Trophoblast cell (in vitro differentiated cells and primary cell): ENCODE results near the gene SIL1.
"Not testable (repeated sequence)": the region's sequence is repeated elsewhere in the genome, so short reads cannot be mapped to it uniquely, and the experiment has no call there.

Source experiments
- DNase-seq, 2 donors: peaks; one replicate each; pipeline ENCODE4 v3.0.0-alpha.2; 2016
- H2AFZ ChIP-seq: 2 replicates; pipeline ENCODE4 v1.6.1; 2013; ENCODE audit warnings: low read length, moderate library complexity, mild to moderate bottlenecking; ENCODE audit not compliant: insufficient read depth, poor library complexity
- H2AK5ac ChIP-seq: 2 replicates; pipeline ENCODE4 v1.6.1; 2013; ENCODE audit warnings: mild to moderate bottlenecking, low read length
- H2BK120ac ChIP-seq: 2 replicates; pipeline ENCODE4 v1.6.1; 2013; ENCODE audit warnings: low read length, mild to moderate bottlenecking, moderate library complexity; ENCODE audit not compliant: insufficient read depth, poor library complexity
- H2BK12ac ChIP-seq: 2 replicates; pipeline ENCODE4 v1.6.1; 2013; ENCODE audit warnings: mild to moderate bottlenecking, low read length, moderate library complexity
- H2BK5ac ChIP-seq: 2 replicates; pipeline ENCODE4 v1.6.1; 2013; ENCODE audit warnings: low read length, low read depth, moderate library complexity, mild to moderate bottlenecking; ENCODE audit not compliant: poor library complexity
- H3K14ac ChIP-seq: 2 replicates; pipeline ENCODE4 v1.6.1; 2013; ENCODE audit warnings: mild to moderate bottlenecking, low read length
- H3K18ac ChIP-seq: 2 replicates; pipeline ENCODE4 v1.6.1; 2013; ENCODE audit warnings: mild to moderate bottlenecking, low read length
- H3K23ac ChIP-seq: 2 replicates; pipeline ENCODE4 v1.6.1; 2013; ENCODE audit warnings: low read length
- H3K27ac ChIP-seq: 2 replicates; pipeline ENCODE4 v1.5.1; 2013; ENCODE audit warnings: low read depth, mild to moderate bottlenecking, inconsistent platforms, low read length, moderate library complexity
- H3K27me3 ChIP-seq: 2 replicates; pipeline ENCODE4 v1.6.1; 2013; ENCODE audit warnings: inconsistent platforms, mild to moderate bottlenecking, low read length, moderate library complexity; ENCODE audit not compliant: insufficient read depth
- H3K36me3 ChIP-seq, 2 experiments: 1 replicate in 1 of 2; 2 replicates in 1 of 2; pipeline ENCODE4 v1.6.1; 2013; ENCODE audit warnings: low read length in 2 of 2, mild to moderate bottlenecking in 2 of 2, moderate library complexity in 1 of 2; ENCODE audit not compliant: insufficient read depth in 2 of 2, control insufficient read depth in 1 of 2
- H3K4ac ChIP-seq: 2 replicates; pipeline ENCODE4 v1.6.1; 2013; ENCODE audit warnings: low read depth, mild to moderate bottlenecking, low read length, moderate library complexity
- H3K4me1 ChIP-seq, 2 experiments: 1 replicate in 1 of 2; 2 replicates in 1 of 2; pipeline ENCODE4 v1.6.1; 2013; ENCODE audit warnings: low read length in 2 of 2, mild to moderate bottlenecking in 2 of 2, moderate library complexity in 1 of 2; ENCODE audit not compliant: insufficient read depth in 2 of 2, control insufficient read depth in 1 of 2
- H3K4me2 ChIP-seq: 2 replicates; pipeline ENCODE4 v1.6.1; 2013; ENCODE audit warnings: inconsistent platforms, mild to moderate bottlenecking, low read length, moderate library complexity
- H3K4me3 ChIP-seq: 2 replicates; pipeline ENCODE4 v1.5.1; 2013; ENCODE audit warnings: mild to moderate bottlenecking, low read depth, low read length, inconsistent platforms
- H3K79me1 ChIP-seq: one replicate; pipeline ENCODE4 v1.6.1; 2013; ENCODE audit warnings: low read length
- H3K79me2 ChIP-seq: 2 replicates; pipeline ENCODE4 v1.6.1; 2013; ENCODE audit warnings: low read length, mild to moderate bottlenecking; ENCODE audit not compliant: control insufficient read depth, insufficient read depth, poor library complexity
- H3K9ac ChIP-seq: 2 replicates; pipeline ENCODE4 v1.6.1; 2013; ENCODE audit warnings: mild to moderate bottlenecking, low read length
- H3K9me3 ChIP-seq: 2 replicates; pipeline ENCODE4 v1.6.1; 2013; ENCODE audit warnings: low read depth, mild to moderate bottlenecking, control low read depth, inconsistent platforms, low read length; ENCODE audit not compliant: insufficient read depth
- H4K12ac ChIP-seq: 2 replicates; pipeline ENCODE4 v1.6.1; 2013; ENCODE audit warnings: low read depth, mild to moderate bottlenecking, low read length, moderate library complexity
- H4K8ac ChIP-seq: 2 replicates; pipeline ENCODE4 v1.6.1; 2013; ENCODE audit warnings: low read depth, mild to moderate bottlenecking, low read length, moderate library complexity
- H4K91ac ChIP-seq: one replicate; pipeline ENCODE4 v1.6.1; 2013; ENCODE audit warnings: low read depth, mild to moderate bottlenecking, low read length, moderate library complexity
- WGBS: extraction: QIAGEN DNeasy Blood & Tissue Kit; methylation state at CpG from one replicate; pipeline ENCODE4 v1.1.7; 2013; ENCODE audit warnings: missing lambda C conversion rate; ENCODE audit not compliant: insufficient read length, insufficient coverage; ENCODE audit errors: extremely low coverage; 5-methylcytosine and 5-hydroxymethylcytosine counted together

Gene SIL1

GRCh38 chr5:138921362-138921761 is 276.8 kb downstream of the SIL1 start:
- not testable (repeated sequence) for H4K12ac ChIP-seq, H2BK12ac ChIP-seq, H3K9ac ChIP-seq, DNase-seq, H3K27ac ChIP-seq, H3K4ac ChIP-seq, H3K14ac ChIP-seq, H3K27me3 ChIP-seq, H3K79me1 ChIP-seq, H2BK5ac ChIP-seq, H4K8ac ChIP-seq, H3K18ac ChIP-seq, H4K91ac ChIP-seq, H3K79me2 ChIP-seq, H2BK120ac ChIP-seq, H2AFZ ChIP-seq, H3K23ac ChIP-seq, H2AK5ac ChIP-seq, H3K4me1 ChIP-seq, H3K4me3 ChIP-seq, H3K4me2 ChIP-seq, H3K9me3 ChIP-seq
- peaks cover 23 to 33% of the 10 kb centered on the region in 2 experiments for H3K36me3 ChIP-seq
- no CpG with 5 or more reads among the region's 2 CpGs for WGBS

GRCh38 chr5:138920181-138920580 is 278.0 kb downstream of the SIL1 start:
- H2BK120ac ChIP-seq = no peak overlapping the region
- no peak overlapping the region for H3K4me2 ChIP-seq
- no peaks in the 10 kb centered on the region for H3K79me2 ChIP-seq
- H2AFZ ChIP-seq = no peak overlapping the region
- H3K79me1 ChIP-seq = no peaks in the 10 kb centered on the region
- no peak overlapping the region for H2BK5ac ChIP-seq
- H2AK5ac ChIP-seq = no peak overlapping the region
- H4K8ac ChIP-seq = no peak overlapping the region
- peaks cover 2% of the 10 kb centered on the region for H3K9me3 ChIP-seq
- H3K23ac ChIP-seq = no peak overlapping the region
- H3K9ac ChIP-seq = no peak overlapping the region
- no peak overlapping the region for H3K18ac ChIP-seq
- no peak for DNase-seq
- H2BK12ac ChIP-seq = no peak overlapping the region
- H3K27ac ChIP-seq = no peak overlapping the region
- H4K91ac ChIP-seq = no peak overlapping the region
- H3K4ac ChIP-seq = no peak overlapping the region
- H3K14ac ChIP-seq = no peak overlapping the region
- no peaks in the 10 kb centered on the region for H3K4me1 ChIP-seq
- H4K12ac ChIP-seq = no peak overlapping the region
- peaks cover 14 to 23% of the 10 kb centered on the region in 2 experiments for H3K36me3 ChIP-seq
- H3K27me3 ChIP-seq = no peaks in the 10 kb centered on the region
- no CpG with 5 or more reads among the region's 8 CpGs for WGBS
- no peak overlapping the region for H3K4me3 ChIP-seq

- H2AK5ac ChIP-seq = no peak overlapping the region
- H3K9me3 ChIP-seq = no peaks in the 10 kb centered on the region
- H3K4me3 ChIP-seq = no peak overlapping the region
- peaks cover 12 to 18% of the 10 kb centered on the region in 2 experiments for H3K36me3 ChIP-seq
- no peaks in the 10 kb centered on the region for H3K4me1 ChIP-seq
- H3K4ac ChIP-seq = no peak overlapping the region
- H3K79me2 ChIP-seq = no peaks in the 10 kb centered on the region
- no peak overlapping the region for H3K14ac ChIP-seq
- no CpG with 5 or more reads among the region's 4 CpGs for WGBS
- no peak overlapping the region for H3K4me2 ChIP-seq
- H3K9ac ChIP-seq = no peak overlapping the region
- no peak overlapping the region for H2AFZ ChIP-seq
- no peak overlapping the region for H2BK12ac ChIP-seq
- H2BK120ac ChIP-seq = no peak overlapping the region
- H3K27me3 ChIP-seq = no peaks in the 10 kb centered on the region
- H4K12ac ChIP-seq = no peak overlapping the region
- H3K23ac ChIP-seq = no peak overlapping the region
- no peak for DNase-seq
- H4K91ac ChIP-seq = no peak overlapping the region
- H3K18ac ChIP-seq = no peak overlapping the region
- H2BK5ac ChIP-seq = no peak overlapping the region
- H3K79me1 ChIP-seq = no peaks in the 10 kb centered on the region
- no peak overlapping the region for H4K8ac ChIP-seq
- H3K27ac ChIP-seq = no peak overlapping the region
Observed at GRCh38 chr5:138918686-138919085, 279.5 kb downstream of the SIL1 start.

- Histone ChIP-seq H3K23ac (no peak overlapping the region), H3K9ac (no peak overlapping the region), H3K4me1 (no peaks in the 10 kb centered on the region), H3K79me1 (no peaks in the 10 kb centered on the region), H3K18ac (no peak overlapping the region), H2BK12ac (no peak overlapping the region), H2BK120ac (no peak overlapping the region), H3K4me3 (no peak overlapping the region), H3K36me3 (peaks cover 12 to 15% of the 10 kb centered on the region in 2 experiments), H4K8ac (no peak overlapping the region), H3K9me3 (no peaks in the 10 kb centered on the region), H2AK5ac (no peak overlapping the region), H3K27ac (no peak overlapping the region), H3K27me3 (no peaks in the 10 kb centered on the region), H2AFZ (no peak overlapping the region), H2BK5ac (no peak overlapping the region), H3K79me2 (no peaks in the 10 kb centered on the region), H4K91ac (no peak overlapping the region), H4K12ac (no peak overlapping the region), H3K4me2 (no peak overlapping the region), H3K4ac (no peak overlapping the region), H3K14ac (no peak overlapping the region)
- no CpG with 5 or more reads among the region's 3 CpGs for WGBS
- no peak for DNase-seq
Observed at GRCh38 chr5:138914338-138914737, 283.8 kb downstream of the SIL1 start.
